Mesendoderm (in vitro differentiated cells): Measurements from ENCODE around the gene CCM2.

Source experiments
- DNase-seq: peaks from one replicate; pipeline ENCODE4 v3.0.0; 2013
- H2AK5ac ChIP-seq: 2 replicates; pipeline ENCODE4 v1.6.1; 2013; ENCODE audit warnings: low read length, inconsistent platforms
- H2BK120ac ChIP-seq: 2 replicates; pipeline ENCODE4 v1.6.1; 2013; ENCODE audit warnings: low read depth, mild to moderate bottlenecking, low read length, moderate library complexity, mixed read lengths
- H2BK15ac ChIP-seq: replicated peaks from 2 replicates; pipeline ENCODE4 v1.6.1; 2013; ENCODE audit warnings: low read depth, mild to moderate bottlenecking, moderate library complexity
- H2BK5ac ChIP-seq: 2 replicates; pipeline ENCODE4 v1.6.1; 2013; ENCODE audit warnings: low read length, inconsistent platforms
- H3K18ac ChIP-seq: 2 replicates; pipeline ENCODE4 v1.6.1; 2013; ENCODE audit warnings: mild to moderate bottlenecking, low read length, mixed read lengths
- H3K23ac ChIP-seq: one replicate; pipeline ENCODE4 v1.6.1; 2013; ENCODE audit warnings: low read length
- H3K27ac ChIP-seq: 2 replicates; pipeline ENCODE4 v1.5.1; 2013; ENCODE audit warnings: low read depth, mild to moderate bottlenecking, inconsistent platforms, low read length, moderate library complexity
- H3K27me3 ChIP-seq: 2 replicates; pipeline ENCODE4 v1.6.1; 2013; ENCODE audit warnings: low read length, control low read depth, mild to moderate bottlenecking, inconsistent platforms; ENCODE audit not compliant: insufficient read depth, poor library complexity
- H3K36me3 ChIP-seq: 2 replicates; pipeline ENCODE4 v1.6.1; 2013; ENCODE audit warnings: low read length, inconsistent platforms; ENCODE audit not compliant: control insufficient read depth, insufficient read depth
- H3K4ac ChIP-seq: one replicate; pipeline ENCODE4 v1.6.1; 2013; ENCODE audit warnings: low read depth, mild to moderate bottlenecking, low read length, moderate library complexity
- H3K4me1 ChIP-seq: 2 replicates; pipeline ENCODE4 v1.6.1; 2013; ENCODE audit warnings: low read depth, low read length, inconsistent platforms; ENCODE audit not compliant: control insufficient read depth
- H3K4me2 ChIP-seq: 2 replicates; pipeline ENCODE4 v1.6.1; 2013; ENCODE audit warnings: low read length
- H3K4me3 ChIP-seq: 2 replicates; pipeline ENCODE4 v1.5.1; 2013; ENCODE audit warnings: mild to moderate bottlenecking, low read length
- H3K56ac ChIP-seq: one replicate; pipeline ENCODE4 v1.6.1; 2013; ENCODE audit warnings: low read length
- H3K79me1 ChIP-seq: 2 replicates; pipeline ENCODE4 v1.6.1; 2013; ENCODE audit warnings: low read length, inconsistent platforms
- H3K79me2 ChIP-seq: 2 replicates; pipeline ENCODE4 v1.6.1; 2013; ENCODE audit warnings: mild to moderate bottlenecking, low read length; ENCODE audit not compliant: control insufficient read depth, insufficient read depth
- H3K9ac ChIP-seq: 2 replicates; pipeline ENCODE4 v1.6.1; 2013; ENCODE audit warnings: low read length, inconsistent platforms
- H4K5ac ChIP-seq: one replicate; pipeline ENCODE4 v1.6.1; 2013; ENCODE audit warnings: low read length
- H4K8ac ChIP-seq: one replicate; pipeline ENCODE4 v1.6.1; 2013; ENCODE audit warnings: low read depth, mild to moderate bottlenecking, control low read depth, low read length, moderate library complexity
- WGBS: extraction: QIAGEN DNeasy Blood & Tissue Kit; methylation state at CpG from one replicate; pipeline ENCODE4 v1.1.7; 2013; ENCODE audit warnings: low lambda C conversion rate, missing lambda C conversion rate; ENCODE audit not compliant: insufficient coverage; ENCODE audit errors: extremely low coverage; 5-methylcytosine and 5-hydroxymethylcytosine counted together

Gene CCM2

DNA sequence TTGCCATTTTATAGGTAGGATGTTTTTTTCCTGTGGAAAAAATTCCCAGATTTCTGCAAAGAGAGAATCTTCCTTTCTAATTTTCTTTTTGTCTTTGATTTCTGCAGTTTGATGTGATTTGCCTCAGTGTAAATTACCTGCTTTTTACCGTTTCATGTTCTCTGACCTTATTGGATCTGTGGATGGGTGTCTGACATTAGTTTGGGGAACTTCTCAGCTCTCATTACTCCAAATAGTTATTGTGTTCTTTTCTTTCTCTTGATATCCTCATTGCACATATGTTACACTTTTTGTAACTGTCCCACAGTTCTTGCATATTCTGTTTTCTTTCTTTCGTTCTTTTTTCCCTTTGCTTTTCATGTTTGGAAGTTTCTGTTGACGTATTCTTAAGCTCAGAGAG lies 60.3 kb downstream of the CCM2 start:
- no peaks in the 10 kb centered on the region for H3K27me3 ChIP-seq
- H4K8ac ChIP-seq: no peak overlapping the region
- H3K18ac ChIP-seq: no peak overlapping the region
- no peak overlapping the region for H2BK15ac ChIP-seq
- no peak overlapping the region for H3K4me2 ChIP-seq
- H2BK120ac ChIP-seq: no peak overlapping the region
- H2AK5ac ChIP-seq: no peak overlapping the region
- H2BK5ac ChIP-seq: no peak overlapping the region
- no peak for DNase-seq
- no peak overlapping the region for H4K5ac ChIP-seq
- H3K56ac ChIP-seq: no peak overlapping the region
- no peak overlapping the region for H3K23ac ChIP-seq
- peaks cover 4% of the 10 kb centered on the region for H3K79me1 ChIP-seq
- H3K79me2 ChIP-seq: no peaks in the 10 kb centered on the region
- no peak overlapping the region for H3K27ac ChIP-seq
- no peak overlapping the region for H3K9ac ChIP-seq
- H3K36me3 ChIP-seq: peaks cover 1% of the 10 kb centered on the region
- no CpG with 5 or more reads among the region's 3 CpGs for WGBS
- H3K4me1 ChIP-seq: no peaks in the 10 kb centered on the region
- no peak overlapping the region for H3K4ac ChIP-seq
- H3K4me3 ChIP-seq: no peak overlapping the region

GRCh38 chr7:45061352-45061751 lies 61.4 kb downstream of the CCM2 start:
- H3K79me2 ChIP-seq: no peaks in the 10 kb centered on the region
- H3K23ac ChIP-seq: no peak overlapping the region
- peaks cover 1% of the 10 kb centered on the region for H3K36me3 ChIP-seq
- no peaks in the 10 kb centered on the region for H3K27me3 ChIP-seq
- no peak overlapping the region for H2BK5ac ChIP-seq
- peaks cover 4% of the 10 kb centered on the region for H3K79me1 ChIP-seq
- H4K8ac ChIP-seq: no peak overlapping the region
- H2BK15ac ChIP-seq: no peak overlapping the region
- no peak for DNase-seq
- no peak overlapping the region for H2AK5ac ChIP-seq
- H3K4me1 ChIP-seq: no peaks in the 10 kb centered on the region
- H3K56ac ChIP-seq: no peak overlapping the region
- WGBS: no CpG with 5 or more reads among the region's 2 CpGs
- no peak overlapping the region for H3K18ac ChIP-seq
- no peak overlapping the region for H4K5ac ChIP-seq
- H3K9ac ChIP-seq: no peak overlapping the region
- no peak overlapping the region for H3K27ac ChIP-seq
- H3K4me2 ChIP-seq: no peak overlapping the region
- H3K4me3 ChIP-seq: no peak overlapping the region
- H2BK120ac ChIP-seq: no peak overlapping the region
- no peak overlapping the region for H3K4ac ChIP-seq

DNA sequence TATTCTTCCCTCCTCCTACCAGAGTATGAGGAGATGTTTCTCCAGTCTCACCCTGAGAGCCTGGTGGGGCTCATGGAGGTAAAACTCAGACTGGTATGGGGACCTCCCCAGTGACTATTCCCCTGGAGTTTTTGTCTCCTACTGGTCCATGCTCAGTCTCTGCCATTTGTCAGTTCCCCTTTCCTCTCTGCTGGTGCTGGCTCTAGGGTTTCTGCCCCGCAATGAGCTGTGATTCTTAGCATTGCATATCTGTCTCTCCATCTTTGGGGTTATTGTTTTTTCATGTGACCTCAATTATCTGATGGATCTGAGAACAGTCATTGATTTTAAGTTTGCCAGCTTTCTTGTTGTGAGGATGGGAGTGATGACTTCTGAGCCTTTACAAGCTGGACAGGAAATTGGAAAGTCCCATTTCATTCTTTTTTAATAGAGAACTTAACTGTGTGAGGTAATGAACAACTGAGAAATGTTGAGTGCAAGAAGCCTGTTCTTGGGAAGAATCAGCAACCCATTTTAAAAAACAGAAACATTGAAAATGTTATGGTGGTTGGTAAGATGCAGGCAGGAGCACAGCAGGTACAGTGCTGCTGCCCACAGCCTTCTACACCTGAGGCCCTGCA lies 61.9 kb downstream of the CCM2 start:
- H3K56ac ChIP-seq: no peak overlapping the region
- no CpG with 5 or more reads among the region's 1 CpG for WGBS
- DNase-seq: no peak
- H3K4me1 ChIP-seq: no peaks in the 10 kb centered on the region
- H2BK120ac ChIP-seq: no peak overlapping the region
- no peak overlapping the region for H3K23ac ChIP-seq
- no peaks in the 10 kb centered on the region for H3K79me2 ChIP-seq
- no peak overlapping the region for H2BK5ac ChIP-seq
- H2BK15ac ChIP-seq: no peak overlapping the region
- H3K4me3 ChIP-seq: no peak overlapping the region
- no peak overlapping the region for H3K27ac ChIP-seq
- H3K18ac ChIP-seq: no peak overlapping the region
- H3K4ac ChIP-seq: no peak overlapping the region
- H4K8ac ChIP-seq: no peak overlapping the region
- no peak overlapping the region for H3K4me2 ChIP-seq
- H3K36me3 ChIP-seq: peaks cover 1% of the 10 kb centered on the region
- no peak overlapping the region for H3K9ac ChIP-seq
- peaks cover 4% of the 10 kb centered on the region for H3K79me1 ChIP-seq
- H2AK5ac ChIP-seq: no peak overlapping the region
- H4K5ac ChIP-seq: no peak overlapping the region
- H3K27me3 ChIP-seq: no peaks in the 10 kb centered on the region

DNA sequence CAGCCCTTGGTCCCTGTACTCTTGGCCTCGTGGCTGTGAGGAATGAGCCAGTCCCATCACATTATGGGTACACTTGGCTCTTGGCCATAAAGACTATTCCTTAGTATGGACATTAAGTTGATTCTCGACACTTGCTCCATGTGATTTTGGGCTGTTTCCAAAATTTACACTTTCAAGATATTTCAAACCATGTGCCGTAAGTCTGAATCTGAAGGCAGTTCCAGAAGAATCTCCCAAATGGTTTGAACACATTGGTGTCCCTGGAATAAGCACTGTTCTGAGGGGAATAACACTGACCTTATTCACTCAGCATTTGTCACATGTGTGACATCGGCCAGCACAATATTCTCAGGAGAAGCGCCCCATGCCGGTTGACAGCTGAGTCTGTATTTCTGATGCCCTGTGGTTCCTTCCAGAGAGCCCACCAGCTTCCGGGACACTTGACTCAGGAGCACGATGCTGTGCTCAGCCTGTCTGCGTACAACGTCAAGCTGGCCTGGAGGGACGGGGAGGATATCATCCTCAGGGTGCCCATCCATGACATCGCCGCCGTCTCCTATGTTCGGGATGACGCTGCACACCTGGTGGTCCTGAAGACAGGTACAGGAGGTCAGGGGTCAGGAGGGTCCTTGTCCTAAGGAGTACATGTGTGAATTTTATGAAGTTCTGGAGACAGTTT lies 64.2 kb downstream of the CCM2 start:
- H2BK120ac ChIP-seq: no peak overlapping the region
- no peak overlapping the region for H3K4me2 ChIP-seq
- DNase-seq: no peak
- H3K4me1 ChIP-seq: no peaks in the 10 kb centered on the region
- H3K27ac ChIP-seq: no peak overlapping the region
- H2BK15ac ChIP-seq: no peak overlapping the region
- H2BK5ac ChIP-seq: no peak overlapping the region
- H3K23ac ChIP-seq: no peak overlapping the region
- H3K4me3 ChIP-seq: no peak overlapping the region
- no peak overlapping the region for H2AK5ac ChIP-seq
- peaks cover 1% of the 10 kb centered on the region for H3K36me3 ChIP-seq
- no peak overlapping the region for H3K9ac ChIP-seq
- no peak overlapping the region for H3K4ac ChIP-seq
- no peak overlapping the region for H4K8ac ChIP-seq
- peaks cover 4% of the 10 kb centered on the region for H3K79me1 ChIP-seq
- H3K56ac ChIP-seq: no peak overlapping the region
- WGBS: no CpG with 5 or more reads among the region's 16 CpGs
- H3K79me2 ChIP-seq: no peaks in the 10 kb centered on the region
- H3K18ac ChIP-seq: no peak overlapping the region
- H3K27me3 ChIP-seq: no peaks in the 10 kb centered on the region
- no peak overlapping the region for H4K5ac ChIP-seq

- Histone ChIP-seq H3K27me3 (no peaks in the 10 kb centered on the region), H2BK5ac (no peak overlapping the region), H2BK15ac (no peak overlapping the region), H3K36me3 (peaks cover 1% of the 10 kb centered on the region), H3K9ac (no peak overlapping the region), H2AK5ac (no peak overlapping the region), H3K79me2 (no peaks in the 10 kb centered on the region), H4K5ac (no peak overlapping the region), H3K4me3 (no peak overlapping the region), H3K27ac (no peak overlapping the region), H4K8ac (no peak overlapping the region), H3K18ac (no peak overlapping the region), H3K4me1 (no peaks in the 10 kb centered on the region), H2BK120ac (no peak overlapping the region), H3K23ac (no peak overlapping the region), H3K56ac (no peak overlapping the region), H3K4me2 (no peak overlapping the region), H3K4ac (no peak overlapping the region), H3K79me1 (peaks cover 4% of the 10 kb centered on the region)
- no peak for DNase-seq
- WGBS: no CpG with 5 or more reads among the region's 12 CpGs
These were observed 65.3 kb downstream of the CCM2 start for GRCh38 chr7:45065031-45065995.
